ENCODE results near the gene ASPDH.

ASPDH gene

DNA sequence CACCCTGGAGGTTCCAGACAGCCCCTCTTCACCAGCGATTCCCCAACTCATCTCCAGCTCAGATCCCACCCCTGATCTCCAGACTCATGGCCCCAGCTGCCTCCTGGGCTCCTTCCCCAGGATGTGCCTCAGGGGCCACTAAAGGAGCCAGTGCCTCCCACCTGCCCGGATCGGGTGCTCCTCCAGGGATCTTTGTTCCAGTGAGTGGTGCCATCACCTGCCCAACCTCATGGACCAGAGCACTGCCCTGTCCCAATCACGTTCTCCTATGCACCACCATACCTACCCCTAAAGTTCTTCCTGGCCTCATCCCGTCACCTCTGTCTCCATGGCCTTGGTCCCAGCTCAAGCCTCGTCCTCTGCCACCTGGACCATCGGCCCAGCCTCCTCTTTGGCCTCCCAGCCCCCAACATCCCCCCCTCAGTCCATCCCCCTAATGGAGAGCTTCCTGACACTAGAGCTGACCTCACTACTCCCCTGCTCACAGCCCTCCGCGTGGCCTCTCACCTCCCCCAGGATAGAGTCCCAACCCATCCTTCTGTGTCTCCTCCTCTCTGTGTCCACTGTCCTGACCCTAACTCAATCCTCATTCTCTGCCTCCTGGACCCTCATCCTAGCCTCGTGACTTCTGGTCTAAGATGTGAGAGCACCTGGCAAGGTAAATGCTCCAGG lies 28.3 kb downstream of the ASPDH start:
- H3K27ac ChIP-seq: no peak overlapping the region
- TF ChIP-seq, protein P1, sequence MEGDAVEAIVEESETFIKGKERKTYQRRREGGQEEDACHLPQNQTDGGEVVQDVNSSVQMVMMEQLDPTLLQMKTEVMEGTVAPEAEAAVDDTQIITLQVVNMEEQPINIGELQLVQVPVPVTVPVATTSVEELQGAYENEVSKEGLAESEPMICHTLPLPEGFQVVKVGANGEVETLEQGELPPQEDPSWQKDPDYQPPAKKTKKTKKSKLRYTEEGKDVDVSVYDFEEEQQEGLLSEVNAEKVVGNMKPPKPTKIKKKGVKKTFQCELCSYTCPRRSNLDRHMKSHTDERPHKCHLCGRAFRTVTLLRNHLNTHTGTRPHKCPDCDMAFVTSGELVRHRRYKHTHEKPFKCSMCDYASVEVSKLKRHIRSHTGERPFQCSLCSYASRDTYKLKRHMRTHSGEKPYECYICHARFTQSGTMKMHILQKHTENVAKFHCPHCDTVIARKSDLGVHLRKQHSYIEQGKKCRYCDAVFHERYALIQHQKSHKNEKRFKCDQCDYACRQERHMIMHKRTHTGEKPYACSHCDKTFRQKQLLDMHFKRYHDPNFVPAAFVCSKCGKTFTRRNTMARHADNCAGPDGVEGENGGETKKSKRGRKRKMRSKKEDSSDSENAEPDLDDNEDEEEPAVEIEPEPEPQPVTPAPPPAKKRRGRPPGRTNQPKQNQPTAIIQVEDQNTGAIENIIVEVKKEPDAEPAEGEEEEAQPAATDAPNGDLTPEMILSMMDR (conservative IDR thresholded peaks at IDR 0.05): no peak

DNA sequence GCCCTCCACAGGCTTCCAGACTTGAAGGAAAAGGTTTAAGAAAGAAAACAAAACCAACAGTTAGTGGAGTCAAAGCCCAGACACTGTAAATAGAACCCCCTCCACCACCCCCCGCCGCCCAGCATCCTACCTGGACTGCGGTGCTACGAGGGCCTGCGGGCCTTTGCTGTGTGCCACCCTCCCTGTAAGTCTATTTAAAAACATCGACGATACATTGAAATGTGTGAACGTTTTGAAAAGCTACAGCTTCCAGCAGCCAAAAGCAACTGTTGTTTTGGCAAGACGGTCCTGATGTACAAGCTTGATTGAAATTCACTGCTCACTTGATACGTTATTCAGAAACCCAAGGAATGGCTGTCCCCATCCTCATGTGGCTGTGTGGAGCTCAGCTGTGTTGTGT lies 30.8 kb downstream of the ASPDH start:
- no peak overlapping the region for H3K27ac ChIP-seq
- TF ChIP-seq, protein P1 (conservative IDR thresholded peaks at IDR 0.05): no peak

DNA sequence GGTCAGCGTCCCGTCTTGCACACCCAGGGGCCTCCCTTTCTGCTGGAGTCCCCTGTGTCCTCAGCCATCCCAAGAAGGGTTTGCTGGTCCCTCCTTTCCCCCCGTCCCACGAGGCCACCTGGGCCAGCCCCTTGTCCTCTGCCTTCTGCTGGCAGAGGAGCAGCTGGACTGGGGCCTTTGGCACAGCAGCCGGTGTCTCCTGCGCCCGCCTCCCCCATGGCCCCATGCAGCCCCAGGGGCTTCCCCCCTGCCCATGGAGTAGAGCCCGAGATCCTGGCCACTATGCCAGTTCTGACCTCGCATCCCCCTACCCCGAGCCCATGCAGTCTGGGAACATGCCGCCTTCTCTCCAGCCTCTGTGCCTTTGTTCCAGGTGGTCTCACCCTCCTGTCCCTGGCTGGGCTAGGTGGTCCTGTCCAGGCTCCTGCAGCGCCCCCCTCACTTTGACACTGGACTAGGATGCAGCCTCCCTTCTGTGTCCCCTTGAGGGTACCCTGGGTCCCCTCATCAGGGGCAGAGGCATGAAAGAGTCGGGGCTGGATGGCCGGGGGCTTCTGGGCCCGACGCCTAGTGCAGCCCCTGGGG lies 31.4 kb downstream of the ASPDH start:
- H3K27ac ChIP-seq: no peak overlapping the region
- TF ChIP-seq, protein P1 (conservative IDR thresholded peaks at IDR 0.05): no peak

DNA sequence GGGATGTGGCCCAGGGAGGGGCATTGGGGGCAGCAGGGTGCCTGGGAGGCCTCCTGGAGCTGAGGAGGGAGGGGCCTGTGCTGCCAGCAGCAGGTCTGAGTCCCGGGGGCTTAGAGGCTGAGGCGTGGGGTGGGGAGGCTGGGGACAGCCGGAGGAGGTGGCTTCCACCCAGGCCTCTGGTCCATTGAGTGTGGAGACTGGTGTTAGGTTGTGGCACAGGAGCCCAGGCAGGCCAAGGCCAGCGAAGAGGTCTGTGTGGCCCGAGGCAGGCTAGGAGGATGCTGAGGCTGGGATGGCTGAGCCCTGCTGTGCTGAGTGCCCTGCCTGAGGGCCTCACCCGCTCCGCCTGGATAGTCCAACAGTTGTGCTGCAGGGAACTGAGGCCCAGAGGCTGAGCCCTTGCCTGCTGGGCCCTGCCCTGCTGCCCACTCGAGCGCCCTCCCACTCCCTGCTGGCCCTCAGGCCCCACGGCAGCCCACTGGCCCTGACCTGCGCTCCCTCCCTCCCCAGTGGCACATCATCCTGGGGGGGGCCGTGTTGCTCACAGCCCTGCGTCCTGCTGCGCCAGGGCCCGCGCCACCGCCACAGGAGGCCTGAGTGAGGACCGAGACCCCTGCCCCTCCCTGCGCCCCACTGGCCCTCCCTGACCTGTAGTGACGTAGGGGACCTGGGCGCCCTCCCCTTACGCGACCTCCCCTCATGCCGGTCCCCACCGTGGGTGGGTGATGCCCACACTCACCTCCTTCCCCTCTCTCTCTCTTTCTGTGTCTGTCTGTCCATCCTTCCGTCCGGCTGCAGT lies 32.2 kb downstream of the ASPDH start:
- TF ChIP-seq, protein P1 (conservative IDR thresholded peaks at IDR 0.05): no peak
- no peak overlapping the region for H3K27ac ChIP-seq

DNA sequence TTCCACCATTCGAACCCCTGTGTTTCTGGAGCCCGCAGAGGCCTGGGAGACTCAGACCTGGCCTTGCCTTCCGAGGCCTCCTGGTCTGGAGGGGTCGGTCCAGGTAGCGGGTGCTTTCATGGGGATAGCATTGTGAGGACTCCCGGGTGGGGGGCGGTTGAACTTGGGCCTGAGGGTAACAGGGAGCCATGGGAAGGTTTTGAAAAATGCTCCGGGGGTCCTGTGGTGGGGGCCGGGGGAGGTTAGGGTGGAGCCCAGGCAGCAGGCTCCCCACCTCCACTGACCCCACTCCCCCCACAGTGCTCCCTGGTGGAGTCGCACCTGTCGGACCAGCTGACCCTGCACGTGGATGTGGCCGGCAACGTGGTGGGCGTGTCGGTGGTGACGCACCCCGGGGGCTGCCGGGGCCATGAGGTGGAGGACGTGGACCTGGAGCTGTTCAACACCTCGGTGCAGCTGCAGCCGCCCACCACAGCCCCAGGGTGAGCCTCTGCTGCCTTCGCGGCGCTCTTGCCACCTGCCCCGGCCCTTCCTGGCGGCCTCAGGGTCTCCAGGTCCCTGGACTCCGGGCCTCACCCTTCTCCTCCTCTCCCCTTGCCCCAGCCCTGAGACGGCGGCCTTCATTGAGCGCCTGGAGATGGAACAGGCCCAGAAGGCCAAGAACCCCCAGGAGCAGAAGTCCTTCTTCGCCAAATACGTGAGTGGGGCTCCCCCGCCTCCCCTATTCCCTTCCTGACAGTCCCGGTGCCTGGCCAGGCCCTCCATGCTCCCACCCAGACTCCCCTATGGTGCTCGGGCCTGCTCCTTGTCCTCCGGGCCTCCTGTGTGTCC lies 33.2 kb downstream of the ASPDH start:
- H3K27ac ChIP-seq: no peak overlapping the region
- TF ChIP-seq, protein P1 (conservative IDR thresholded peaks at IDR 0.05): no peak

DNA sequence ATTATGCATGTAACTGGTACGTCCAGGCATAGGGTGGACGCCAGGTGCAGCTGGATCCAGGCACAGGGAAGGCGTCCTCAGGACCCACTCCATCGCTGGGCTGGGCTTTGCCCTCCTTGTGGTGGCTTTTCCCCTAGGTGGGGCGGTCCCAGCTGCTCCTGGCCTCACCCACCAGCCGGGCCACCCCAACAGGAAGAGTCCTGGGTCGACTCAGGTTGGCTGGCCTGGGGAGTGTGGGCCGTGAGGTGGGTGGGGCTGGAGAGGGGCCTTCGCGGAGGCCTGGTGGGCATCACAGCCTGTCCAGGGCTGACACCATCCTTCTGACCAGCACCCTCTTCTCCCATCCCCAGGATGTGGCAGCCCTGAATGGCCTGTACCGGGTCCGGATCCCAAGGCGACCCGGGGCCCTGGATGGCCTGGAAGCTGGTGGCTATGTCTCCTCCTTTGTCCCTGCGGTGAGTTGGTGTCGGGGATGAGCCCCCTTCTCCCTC lies 33.9 kb downstream of the ASPDH start:
- TF ChIP-seq, protein P1 (conservative IDR thresholded peaks at IDR 0.05): no peak
- no peak overlapping the region for H3K27ac ChIP-seq

All from VCaP (cell line).